NCI-H2171 treated with DMSO at 0.1 percent for 48 hours (cell line): ENCODE data around the gene TRIM32.
A peak's percentile ranks its signal among the peaks of the same experiment; 100 is the strongest.
"Not testable (repeated sequence)": the region's sequence is repeated elsewhere in the genome, so short reads cannot be mapped to it uniquely, and the experiment has no call there.

Experiments
- DNase-seq: peaks from one replicate; lab custom pipeline; 2025; lab: John Stamatoyannopoulos, UW

Gene TRIM32

DNA sequence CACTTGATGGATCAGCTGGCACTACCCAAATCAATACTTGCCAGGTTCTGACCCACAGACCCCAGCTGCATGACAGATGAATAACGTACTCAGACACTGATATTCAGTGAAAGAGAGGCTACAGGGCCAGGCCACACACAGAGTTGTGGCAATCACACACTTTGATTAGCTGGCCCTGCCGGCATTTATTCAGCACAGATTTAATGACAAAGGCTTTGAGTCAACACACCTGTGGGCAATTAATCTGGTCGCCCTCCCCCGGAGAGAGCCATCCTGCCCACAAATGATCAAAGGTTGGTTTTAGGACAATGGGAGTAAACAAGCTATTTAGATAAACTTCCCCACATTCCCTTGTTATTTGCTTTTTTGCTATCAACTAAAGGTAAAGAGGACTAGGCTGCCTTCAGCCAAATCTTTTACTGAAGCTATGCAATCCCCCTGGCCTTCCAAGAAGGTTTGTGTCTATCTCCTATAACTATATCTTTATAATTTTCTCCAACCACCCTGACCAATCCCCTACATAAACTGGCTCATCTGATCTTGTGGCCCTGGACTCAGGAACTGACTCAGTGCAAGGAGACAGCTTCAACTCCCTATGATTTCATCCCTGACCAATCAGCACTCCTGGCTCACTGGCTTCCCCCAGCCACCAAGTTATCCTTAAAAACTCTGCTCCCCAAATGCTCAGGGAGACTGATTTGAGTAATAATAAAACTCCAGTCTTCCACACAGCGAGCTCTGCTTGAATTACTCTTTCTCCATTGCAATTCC is 12.7 kb upstream of the TRIM32 start:
- DNase-seq = no peak

GRCh38 chr9:116683535-116683934 is 3.6 kb upstream of the TRIM32 start:
- no peak for DNase-seq

DNA sequence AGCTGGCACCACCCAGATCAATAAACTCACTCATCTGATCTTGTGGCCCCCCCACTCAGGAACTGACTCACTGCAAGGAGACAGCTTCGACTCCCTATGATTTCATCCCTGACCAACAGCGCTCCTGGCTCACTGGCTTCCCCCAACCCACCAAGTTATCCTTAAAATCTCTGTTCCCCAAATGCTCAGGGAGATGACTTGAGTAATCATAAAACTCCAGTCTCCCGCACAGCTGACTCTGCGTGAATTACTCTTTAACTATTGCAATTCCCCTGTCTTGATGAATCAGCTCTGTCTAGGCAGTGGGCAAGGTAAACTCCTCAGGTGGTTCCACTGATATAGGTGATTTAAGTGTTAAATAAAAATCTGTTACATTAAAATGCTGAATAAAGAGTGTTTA is 1.9 kb upstream of the TRIM32 start:
- DNase-seq = no peak

- DNase-seq = no peak
Observed at GRCh38 chr9:116686135-116686534, 970 bp upstream of the TRIM32 start.

- no peak for DNase-seq
Observed at GRCh38 chr9:116686693-116687073, 422 bp upstream of the TRIM32 start.

DNA sequence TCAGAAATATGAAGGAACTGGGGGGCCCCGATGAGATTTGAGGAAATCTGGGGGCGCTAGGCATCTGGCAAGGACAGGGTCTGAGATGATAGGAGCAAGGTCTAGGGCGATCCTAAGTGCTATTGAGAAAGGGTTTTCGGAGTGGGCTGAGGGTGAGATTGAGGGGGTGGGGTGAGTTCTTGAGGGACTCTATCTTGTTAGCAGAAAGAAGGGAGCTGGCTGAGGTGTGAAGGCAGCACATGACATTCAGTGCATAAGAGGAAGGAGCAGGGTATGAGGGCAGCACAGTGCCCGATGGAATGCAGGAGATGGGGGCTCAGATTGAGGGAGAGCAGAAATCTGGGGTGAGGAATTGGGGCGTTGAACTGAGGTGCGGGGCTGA is 640 bp downstream of the TRIM32 start:
- no peak for DNase-seq

- DNase-seq = no peak
Observed at GRCh38 chr9:116688806-116689485, 1.8 kb downstream of the TRIM32 start.

GRCh38 chr9:116689486-116690032 is 2.5 kb downstream of the TRIM32 start:
- no peak for DNase-seq

DNA sequence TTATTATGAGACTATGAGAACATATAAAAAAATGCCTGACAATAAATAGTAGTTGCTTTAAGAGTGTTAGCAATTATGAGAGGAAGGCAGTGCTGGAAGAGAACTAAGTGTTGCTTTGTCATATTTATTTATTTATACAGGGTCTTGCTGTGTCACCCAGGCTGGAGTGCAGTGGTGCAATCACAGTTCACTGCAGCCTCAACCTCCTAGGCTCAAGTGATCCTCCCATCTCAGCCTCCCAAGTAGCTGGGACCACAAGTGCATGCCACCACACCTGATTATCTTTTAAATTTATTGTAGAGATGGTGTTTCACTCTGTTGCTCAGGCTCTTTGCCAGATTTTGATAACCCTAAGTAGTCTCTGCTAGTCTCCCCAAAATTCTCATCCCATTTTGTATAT is 3.7 kb downstream of the TRIM32 start:
- not testable (repeated sequence) for DNase-seq

DNA sequence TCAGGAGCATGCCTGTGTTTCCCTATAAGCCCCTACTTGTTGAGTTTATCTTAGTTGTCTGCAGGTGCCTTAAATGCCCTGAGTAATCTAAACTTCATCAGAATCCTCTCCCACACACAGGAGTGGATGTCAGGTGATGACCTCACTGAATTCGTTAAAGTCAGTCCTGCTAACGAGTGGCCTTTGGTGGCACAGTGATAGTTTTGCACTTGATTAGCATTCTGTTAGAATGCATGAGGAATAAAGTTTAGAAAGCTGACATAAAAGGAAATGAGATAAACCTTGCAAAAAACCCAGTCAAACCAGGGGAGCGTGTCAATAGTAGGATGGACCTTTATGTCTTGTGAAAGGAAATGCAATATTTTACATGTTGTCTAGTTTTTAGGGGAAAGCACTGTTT is 4.5 kb downstream of the TRIM32 start:
- DNase-seq = no peak

DNA sequence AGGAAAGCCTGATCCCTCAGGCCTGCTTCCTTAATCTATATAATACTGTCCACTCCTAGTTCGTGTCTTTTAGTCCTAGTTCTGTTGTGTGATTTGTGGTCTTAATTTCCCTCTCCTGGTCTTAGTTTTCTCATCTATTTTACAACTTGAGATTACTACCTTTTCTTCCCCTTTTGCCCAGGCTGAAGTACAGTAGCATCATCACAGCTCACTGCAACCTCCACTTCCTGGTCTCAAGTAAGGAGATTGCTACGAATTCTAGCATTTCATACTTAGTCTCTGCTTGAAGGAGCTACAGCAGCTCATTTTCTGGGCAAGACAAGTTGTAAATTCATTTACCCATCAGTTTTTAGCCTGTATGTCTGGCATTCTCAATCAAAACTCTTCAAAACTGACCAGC is 5.5 kb downstream of the TRIM32 start:
- no peak for DNase-seq

DNA sequence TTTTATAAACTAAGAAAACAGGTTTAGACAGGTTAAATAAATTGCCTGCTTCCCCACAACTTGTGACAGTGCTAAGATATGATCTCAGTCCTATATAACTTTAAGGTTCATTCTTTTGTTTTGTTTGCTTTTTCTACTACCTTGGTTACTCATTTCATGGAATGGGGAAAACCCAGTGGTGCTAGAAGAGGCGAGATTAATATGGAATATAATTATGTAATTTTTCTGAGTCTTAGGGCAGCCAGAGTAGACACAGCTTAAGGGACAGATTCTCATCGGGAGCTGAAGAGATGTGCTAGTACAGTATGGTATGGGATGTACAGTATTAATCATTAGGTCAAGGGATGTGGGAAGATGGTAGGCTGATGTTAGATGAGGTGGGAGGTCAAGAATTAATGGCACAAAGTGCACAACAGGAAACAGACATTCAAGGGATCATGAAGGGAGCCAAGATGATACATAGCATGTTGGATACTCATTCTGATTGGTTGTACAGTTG is 6.2 kb downstream of the TRIM32 start:
- no peak for DNase-seq

DNA sequence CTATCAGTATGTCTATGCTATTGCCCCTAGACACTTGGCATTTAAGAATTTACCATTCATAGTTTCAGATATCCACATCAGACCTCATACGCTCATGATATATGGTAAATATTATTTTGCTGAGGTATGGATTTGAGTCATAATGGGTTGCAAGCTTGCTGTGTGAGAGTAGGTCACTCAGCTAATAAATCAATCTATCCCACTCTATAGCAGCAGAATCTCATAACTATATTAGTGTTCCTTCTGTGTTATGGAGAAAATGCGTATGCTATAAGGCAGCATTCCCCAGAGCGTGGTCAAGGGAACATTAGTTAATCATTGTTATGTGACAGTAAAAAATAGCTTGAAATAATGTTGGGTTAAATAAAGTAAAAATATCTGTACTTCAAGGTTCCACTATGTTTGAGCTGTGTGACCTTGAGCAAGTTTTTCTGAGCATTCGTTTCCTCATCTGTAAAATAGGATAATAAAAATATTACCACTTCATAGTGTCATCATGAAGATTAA is 7.7 kb downstream of the TRIM32 start:
- no peak for DNase-seq

GRCh38 chr9:116695438-116695837 is 8.3 kb downstream of the TRIM32 start:
- DNase-seq = no peak

- no peak for DNase-seq
Observed at GRCh38 chr9:116697362-116697761, 10.3 kb downstream of the TRIM32 start.

DNA sequence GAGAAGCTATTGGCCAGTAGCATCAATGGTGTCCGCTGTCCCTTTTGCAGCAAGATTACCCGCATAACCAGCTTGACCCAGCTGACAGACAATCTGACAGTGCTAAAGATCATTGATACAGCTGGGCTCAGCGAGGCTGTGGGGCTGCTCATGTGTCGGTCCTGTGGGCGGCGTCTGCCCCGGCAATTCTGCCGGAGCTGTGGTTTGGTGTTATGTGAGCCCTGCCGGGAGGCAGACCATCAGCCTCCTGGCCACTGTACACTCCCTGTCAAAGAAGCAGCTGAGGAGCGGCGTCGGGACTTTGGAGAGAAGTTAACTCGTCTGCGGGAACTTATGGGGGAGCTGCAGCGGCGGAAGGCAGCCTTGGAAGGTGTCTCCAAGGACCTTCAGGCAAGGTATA is 10.8 kb downstream of the TRIM32 start:
- no peak for DNase-seq

GRCh38 chr9:116700279-116700678 is 13.2 kb downstream of the TRIM32 start:
- DNase-seq = no peak

GRCh38 chr9:116700882-116701865 is 14.1 kb downstream of the TRIM32 start:
- DNase-seq = peak; percentile 76

- no peak for DNase-seq
Observed at GRCh38 chr9:116701940-116702642, 15.0 kb downstream of the TRIM32 start.

DNA sequence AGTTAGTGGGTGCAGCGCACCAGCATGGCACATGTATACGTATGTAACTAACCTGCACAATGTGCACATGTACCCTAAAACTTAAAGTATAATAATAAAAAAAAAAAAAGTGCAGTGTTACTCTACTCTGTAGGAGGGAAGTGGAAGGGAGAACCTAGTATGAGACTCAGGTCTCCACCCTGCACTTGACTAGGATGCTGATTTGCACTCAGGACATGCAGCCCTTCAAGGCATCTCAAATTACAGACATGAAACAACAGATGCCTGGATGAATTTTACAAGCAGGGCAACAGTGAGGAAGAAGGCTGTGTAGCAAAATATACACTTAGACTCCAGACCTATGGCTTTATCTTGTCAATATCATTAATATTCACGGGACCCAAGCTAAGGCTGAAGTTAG is 16.5 kb downstream of the TRIM32 start:
- DNase-seq = peak; percentile 63

DNA sequence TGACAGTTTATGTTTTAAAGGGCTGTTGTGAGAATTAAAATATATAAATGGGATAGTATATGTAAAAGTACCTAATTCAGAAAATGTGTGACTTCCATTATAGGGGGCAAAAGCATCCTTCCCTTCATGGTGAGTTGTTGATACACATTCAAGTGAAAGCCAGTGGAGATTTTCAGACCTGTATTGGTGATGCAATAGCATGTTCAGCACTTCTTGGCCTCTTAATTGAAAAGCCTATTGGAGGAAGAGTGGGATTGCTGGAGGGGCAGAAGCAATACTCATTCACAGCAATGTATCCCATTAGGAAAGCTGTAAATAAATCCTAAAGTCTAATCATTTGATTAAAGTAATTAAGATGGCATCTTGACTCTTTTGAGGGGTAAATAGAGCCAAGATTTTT is 17.4 kb downstream of the TRIM32 start:
- DNase-seq = no peak
